ENCODE measurements around the gene BCORL1.

Gene BCORL1

GRCh38 chrX:130066975-130067615 is 84.7 kb downstream of the BCORL1 start:
- no peak for TF ChIP-seq CTCF (conservative IDR thresholded peaks at IDR 0.05; ENCODE audit: low read depth, low read length)
- Histone ChIP-seq H3K79me2 (ENCODE audit: insufficient read depth, low read depth) (no peaks in the 10 kb centered on the region), H4K20me1 (ENCODE audit: insufficient read depth) (no peaks in the 10 kb centered on the region), H3K9ac (no peak overlapping the region), H3K4me2 (no peak overlapping the region), H2AFZ (ENCODE audit: low read depth) (no peak overlapping the region), H3K4me3 (IDR thresholded peaks at IDR 0.05; ENCODE audit: insufficient read depth, low read depth, low read length) (no peak overlapping the region), H3K4me1 (ENCODE audit: low read depth, poor library complexity, severe bottlenecking) (no peaks in the 10 kb centered on the region), H3K27me3 (ENCODE audit: insufficient read depth, low read depth) (no peaks in the 10 kb centered on the region), H3K27ac (no peak overlapping the region), H3K36me3 (ENCODE audit: insufficient read depth) (no peaks in the 10 kb centered on the region)

- Histone ChIP-seq H3K27ac (no peak overlapping the region), H3K36me3 (ENCODE audit: insufficient read depth) (no peaks in the 10 kb centered on the region), H3K27me3 (ENCODE audit: insufficient read depth, low read depth) (no peaks in the 10 kb centered on the region), H3K9ac (no peak overlapping the region), H3K79me2 (ENCODE audit: insufficient read depth, low read depth) (no peaks in the 10 kb centered on the region), H3K4me1 (ENCODE audit: low read depth, poor library complexity, severe bottlenecking) (no peaks in the 10 kb centered on the region), H4K20me1 (ENCODE audit: insufficient read depth) (no peaks in the 10 kb centered on the region), H3K4me2 (no peak overlapping the region), H2AFZ (ENCODE audit: low read depth) (no peak overlapping the region), H3K4me3 (IDR thresholded peaks at IDR 0.05; ENCODE audit: insufficient read depth, low read depth, low read length) (no peak overlapping the region)
- TF ChIP-seq CTCF (conservative IDR thresholded peaks at IDR 0.05; ENCODE audit: low read depth, low read length): no peak
Observed at GRCh38 chrX:130071611-130072344, 89.3 kb downstream of the BCORL1 start.

- Histone ChIP-seq H3K27ac (no peak overlapping the region), H3K4me3 (IDR thresholded peaks at IDR 0.05; ENCODE audit: insufficient read depth, low read depth, low read length) (no peak overlapping the region), H3K36me3 (ENCODE audit: insufficient read depth) (no peaks in the 10 kb centered on the region), H3K4me2 (no peak overlapping the region), H3K4me1 (ENCODE audit: low read depth, poor library complexity, severe bottlenecking) (no peaks in the 10 kb centered on the region), H3K9ac (no peak overlapping the region), H3K79me2 (ENCODE audit: insufficient read depth, low read depth) (no peaks in the 10 kb centered on the region), H3K27me3 (ENCODE audit: insufficient read depth, low read depth) (no peaks in the 10 kb centered on the region), H2AFZ (ENCODE audit: low read depth) (no peak overlapping the region), H4K20me1 (ENCODE audit: insufficient read depth) (no peaks in the 10 kb centered on the region)
- TF ChIP-seq CTCF (conservative IDR thresholded peaks at IDR 0.05; ENCODE audit: low read depth, low read length): no peak
Observed at GRCh38 chrX:130072345-130072740, 89.9 kb downstream of the BCORL1 start.

- Histone ChIP-seq H4K20me1 (ENCODE audit: insufficient read depth) (no peaks in the 10 kb centered on the region), H3K4me2 (no peak overlapping the region), H3K4me1 (ENCODE audit: low read depth, poor library complexity, severe bottlenecking) (no peaks in the 10 kb centered on the region), H3K36me3 (ENCODE audit: insufficient read depth) (no peaks in the 10 kb centered on the region), H3K9ac (no peak overlapping the region), H3K4me3 (IDR thresholded peaks at IDR 0.05; ENCODE audit: insufficient read depth, low read depth, low read length) (no peak overlapping the region), H3K27me3 (ENCODE audit: insufficient read depth, low read depth) (no peaks in the 10 kb centered on the region), H2AFZ (ENCODE audit: low read depth) (no peak overlapping the region), H3K27ac (no peak overlapping the region), H3K79me2 (ENCODE audit: insufficient read depth, low read depth) (no peaks in the 10 kb centered on the region)
- TF ChIP-seq CTCF (conservative IDR thresholded peaks at IDR 0.05; ENCODE audit: low read depth, low read length): no peak
Observed at GRCh38 chrX:130075777-130076176, 93.3 kb downstream of the BCORL1 start.
